ENCODE measurements around the gene RTL1. TPM values are rescaled to one million over a fixed set of nuclear protein-coding genes. Genes with fewer than 3 reads are reported as not detected.

Gene RTL1
- total and polyA plus RNA-seq, 2 donors: 0.01 to 0.37 TPM

GRCh38 chr14:100872259-100873095, 31.0 kb downstream of the RTL1 start:
- Histone ChIP-seq H3K4me1 (ENCODE audit: insufficient read depth) (no peaks in the 10 kb centered on the region), H3K4me3 (ENCODE audit: low read depth, low read length) (no peak overlapping the region), H3K36me3 (ENCODE audit: insufficient read depth) (no peaks in the 10 kb centered on the region), H3K27ac (ENCODE audit: low read depth) (no peak overlapping the region)
- DNase-seq (ENCODE audit: extremely low spot score): no peak
- WGBS: 76% methylated on average over 15 of the region's 15 CpGs

GRCh38 chr14:100871234-100872186, 32.0 kb downstream of the RTL1 start:
- DNase-seq (ENCODE audit: extremely low spot score): no peak

GRCh38 chr14:100868621-100869370, 34.7 kb downstream of the RTL1 start:
- Histone ChIP-seq H3K36me3 (ENCODE audit: insufficient read depth) (no peaks in the 10 kb centered on the region), H3K4me1 (ENCODE audit: insufficient read depth) (no peaks in the 10 kb centered on the region), H3K4me3 (ENCODE audit: low read depth, low read length) (no peak overlapping the region), H3K27ac (ENCODE audit: low read depth) (no peak overlapping the region)
- DNase-seq (ENCODE audit: extremely low spot score): no peak
- WGBS: 82% methylated on average over 22 of the region's 24 CpGs

More at GRCh38 chr14:100871234-100872186, 32.0 kb downstream of the RTL1 start:
- Histone ChIP-seq H3K27ac (ENCODE audit: low read depth) (no peak overlapping the region), H3K4me3 (ENCODE audit: low read depth, low read length) (no peak overlapping the region), H3K4me1 (ENCODE audit: insufficient read depth) (no peaks in the 10 kb centered on the region), H3K36me3 (ENCODE audit: insufficient read depth) (no peaks in the 10 kb centered on the region)
- WGBS: 74% methylated on average over 16 of the region's 16 CpGs

- Histone ChIP-seq H3K4me3 (ENCODE audit: low read depth, low read length) (no peak overlapping the region), H3K4me1 (ENCODE audit: insufficient read depth) (no peaks in the 10 kb centered on the region), H3K36me3 (ENCODE audit: insufficient read depth) (no peaks in the 10 kb centered on the region), H3K27ac (ENCODE audit: low read depth) (no peak overlapping the region)
- 83% methylated on average over 13 of the region's 13 CpGs for WGBS
- DNase-seq (ENCODE audit: extremely low spot score): no peak
Measured at GRCh38 chr14:100867631-100868315, 35.7 kb downstream of the RTL1 start.

GRCh38 chr14:100866666-100867630, 36.6 kb downstream of the RTL1 start:
- H3K36me3 ChIP-seq (ENCODE audit: insufficient read depth): no peaks in the 10 kb centered on the region
- no peak overlapping the region for H3K27ac ChIP-seq (ENCODE audit: low read depth)
- WGBS: 87% methylated on average over 18 of the region's 18 CpGs
- DNase-seq (ENCODE audit: extremely low spot score): no peak
- H3K4me1 ChIP-seq (ENCODE audit: insufficient read depth): no peaks in the 10 kb centered on the region
- no peak overlapping the region for H3K4me3 ChIP-seq (ENCODE audit: low read depth, low read length)

GRCh38 chr14:100865682-100866591, 37.6 kb downstream of the RTL1 start:
- no peaks in the 10 kb centered on the region for H3K4me1 ChIP-seq (ENCODE audit: insufficient read depth)
- no peak overlapping the region for H3K4me3 ChIP-seq (ENCODE audit: low read depth, low read length)
- H3K27ac ChIP-seq (ENCODE audit: low read depth): no peak overlapping the region
- no peaks in the 10 kb centered on the region for H3K36me3 ChIP-seq (ENCODE audit: insufficient read depth)
- WGBS: 77% methylated on average over 22 of the region's 22 CpGs
- DNase-seq (ENCODE audit: extremely low spot score): no peak

- no peak for DNase-seq (ENCODE audit: extremely low spot score)
- H3K36me3 ChIP-seq (ENCODE audit: insufficient read depth): no peaks in the 10 kb centered on the region
- H3K4me1 ChIP-seq (ENCODE audit: insufficient read depth): no peaks in the 10 kb centered on the region
- H3K4me3 ChIP-seq (ENCODE audit: low read depth, low read length): no peak overlapping the region
- no peak overlapping the region for H3K27ac ChIP-seq (ENCODE audit: low read depth)
- 66% methylated on average over 9 of the region's 9 CpGs for WGBS
Measured at GRCh38 chr14:100864960-100865681, 38.4 kb downstream of the RTL1 start.

GRCh38 chr14:100864206-100864605, 39.3 kb downstream of the RTL1 start:
- Histone ChIP-seq H3K27ac (ENCODE audit: low read depth) (no peak overlapping the region), H3K4me1 (ENCODE audit: insufficient read depth) (no peaks in the 10 kb centered on the region), H3K36me3 (ENCODE audit: insufficient read depth) (no peaks in the 10 kb centered on the region), H3K4me3 (ENCODE audit: low read depth, low read length) (no peak overlapping the region)
- 88% methylated on average over 10 of the region's 10 CpGs for WGBS
- DNase-seq (ENCODE audit: extremely low spot score): no peak

- no peak overlapping the region for H3K4me3 ChIP-seq (ENCODE audit: low read depth, low read length)
- 97% methylated on average over 2 of the region's 2 CpGs for WGBS
- DNase-seq (ENCODE audit: extremely low spot score): no peak
- no peaks in the 10 kb centered on the region for H3K4me1 ChIP-seq (ENCODE audit: insufficient read depth)
- no peak overlapping the region for H3K27ac ChIP-seq (ENCODE audit: low read depth)
- no peaks in the 10 kb centered on the region for H3K36me3 ChIP-seq (ENCODE audit: insufficient read depth)
Measured at GRCh38 chr14:100862793-100863192, 40.7 kb downstream of the RTL1 start.

- no peaks in the 10 kb centered on the region for H3K36me3 ChIP-seq (ENCODE audit: insufficient read depth)
- WGBS: 96% methylated on average over 3 of the region's 3 CpGs
- no peaks in the 10 kb centered on the region for H3K4me1 ChIP-seq (ENCODE audit: insufficient read depth)
- H3K4me3 ChIP-seq (ENCODE audit: low read depth, low read length): no peak overlapping the region
- H3K27ac ChIP-seq (ENCODE audit: low read depth): no peak overlapping the region
- DNase-seq (ENCODE audit: extremely low spot score): no peak
Measured at GRCh38 chr14:100862277-100862676, 41.2 kb downstream of the RTL1 start.

- H3K4me3 ChIP-seq (ENCODE audit: low read depth, low read length): no peak overlapping the region
- no peak for DNase-seq (ENCODE audit: extremely low spot score)
- H3K36me3 ChIP-seq (ENCODE audit: insufficient read depth): no peaks in the 10 kb centered on the region
- 91% methylated on average over 2 of the region's 2 CpGs for WGBS
- H3K27ac ChIP-seq (ENCODE audit: low read depth): no peak overlapping the region
- no peaks in the 10 kb centered on the region for H3K4me1 ChIP-seq (ENCODE audit: insufficient read depth)
Measured at GRCh38 chr14:100861937-100862247, 41.6 kb downstream of the RTL1 start.
